ENCODE measurements around the gene U2SURP. TPM values are rescaled to one million over a fixed set of nuclear protein-coding genes. Genes with fewer than 3 reads are reported as not detected.

The U2SURP gene
- total RNA-seq, 1 donor from 2014 or later: 189 TPM

- intact Hi-C loops (cut with micrococcal nuclease): no loop called here
These were observed 78.8 kb downstream of the U2SURP start for GRCh38 chr3:143080196-143080595.

GRCh38 chr3:143081365-143081764 lies 80.0 kb downstream of the U2SURP start:
- H3K36me3 Mint-ChIP-seq (ENCODE audit: low read depth): peaks cover 4% of the 10 kb centered on the region
- peaks cover 10% of the 10 kb centered on the region for H3K4me1 Mint-ChIP-seq
- H3K27me3 Mint-ChIP-seq: no peaks in the 10 kb centered on the region
- H3K27ac Mint-ChIP-seq: no peak overlapping the region
- no peaks in the 10 kb centered on the region for H3K9me3 Mint-ChIP-seq
- intact Hi-C loops (cut with micrococcal nuclease): no loop called here
- H3K4me3 Mint-ChIP-seq: no peak overlapping the region
- no peak for DNase-seq

More at GRCh38 chr3:143080196-143080595, 78.8 kb downstream of the U2SURP start:
- Mint-ChIP-seq H3K4me3 (no peak overlapping the region), H3K27ac (no peak overlapping the region), H3K4me1 (peaks cover 10% of the 10 kb centered on the region), H3K36me3 (ENCODE audit: low read depth) (peaks cover 4% of the 10 kb centered on the region), H3K9me3 (no peaks in the 10 kb centered on the region), H3K27me3 (no peaks in the 10 kb centered on the region)
- no peak for DNase-seq

GRCh38 chr3:143081844-143082778 lies 80.7 kb downstream of the U2SURP start:
- intact Hi-C loops (cut with micrococcal nuclease): no loop called here
- peak overlapping the region; percentile 30 for H3K4me3 Mint-ChIP-seq
- H3K36me3 Mint-ChIP-seq (ENCODE audit: low read depth): peaks cover 4% of the 10 kb centered on the region
- peaks cover 10% of the 10 kb centered on the region for H3K4me1 Mint-ChIP-seq
- H3K9me3 Mint-ChIP-seq: no peaks in the 10 kb centered on the region
- no peaks in the 10 kb centered on the region for H3K27me3 Mint-ChIP-seq
- H3K27ac Mint-ChIP-seq: peak overlapping the region; percentile 2
- DNase-seq: no peak

GRCh38 chr3:143083781-143084180 lies 82.4 kb downstream of the U2SURP start:
- intact Hi-C loops (cut with micrococcal nuclease): no loop called here
- H3K4me1 Mint-ChIP-seq: peaks cover 10% of the 10 kb centered on the region
- DNase-seq: no peak
- no peak overlapping the region for H3K27ac Mint-ChIP-seq
- peaks cover 4% of the 10 kb centered on the region for H3K36me3 Mint-ChIP-seq (ENCODE audit: low read depth)
- H3K27me3 Mint-ChIP-seq: no peaks in the 10 kb centered on the region
- no peaks in the 10 kb centered on the region for H3K9me3 Mint-ChIP-seq
- no peak overlapping the region for H3K4me3 Mint-ChIP-seq

GRCh38 chr3:143084856-143085731 lies 83.7 kb downstream of the U2SURP start:
- Mint-ChIP-seq H3K36me3 (ENCODE audit: low read depth) (peaks cover 4% of the 10 kb centered on the region), H3K4me3 (no peak overlapping the region), H3K4me1 (peaks cover 10% of the 10 kb centered on the region), H3K9me3 (no peaks in the 10 kb centered on the region), H3K27ac (no peak overlapping the region), H3K27me3 (no peaks in the 10 kb centered on the region)
- DNase-seq: no peak
- intact Hi-C loops (cut with micrococcal nuclease): no loop called here

- Mint-ChIP-seq H3K4me1 (peaks cover 1% of the 10 kb centered on the region), H3K9me3 (no peaks in the 10 kb centered on the region), H3K27me3 (peaks cover 2% of the 10 kb centered on the region), H3K27ac (no peak overlapping the region), H3K4me3 (no peak overlapping the region), H3K36me3 (ENCODE audit: low read depth) (peaks cover 4% of the 10 kb centered on the region)
- DNase-seq: no peak
- intact Hi-C loops (cut with micrococcal nuclease): no loop called here
These were observed 87.5 kb downstream of the U2SURP start for GRCh38 chr3:143088835-143089234.

- no peak for DNase-seq
- Mint-ChIP-seq H3K4me1 (no peaks in the 10 kb centered on the region), H3K9me3 (no peaks in the 10 kb centered on the region), H3K36me3 (ENCODE audit: low read depth) (peaks cover under 1% of the 10 kb centered on the region), H3K4me3 (no peak overlapping the region), H3K27me3 (peaks cover 2% of the 10 kb centered on the region), H3K27ac (no peak overlapping the region)
- intact Hi-C loops (cut with micrococcal nuclease): no loop called here
These were observed 88.6 kb downstream of the U2SURP start for GRCh38 chr3:143089965-143090364.

GRCh38 chr3:143090486-143090885 lies 89.1 kb downstream of the U2SURP start:
- H3K36me3 Mint-ChIP-seq (ENCODE audit: low read depth): no peaks in the 10 kb centered on the region
- no peak overlapping the region for H3K4me3 Mint-ChIP-seq
- no peak overlapping the region for H3K27ac Mint-ChIP-seq
- H3K9me3 Mint-ChIP-seq: no peaks in the 10 kb centered on the region
- DNase-seq: no peak
- intact Hi-C loops (cut with micrococcal nuclease): no loop called here
- peaks cover 2% of the 10 kb centered on the region for H3K27me3 Mint-ChIP-seq
- H3K4me1 Mint-ChIP-seq: no peaks in the 10 kb centered on the region

- no peak overlapping the region for H3K4me3 Mint-ChIP-seq
- H3K4me1 Mint-ChIP-seq: no peaks in the 10 kb centered on the region
- no peak for DNase-seq
- H3K27ac Mint-ChIP-seq: no peak overlapping the region
- H3K36me3 Mint-ChIP-seq (ENCODE audit: low read depth): no peaks in the 10 kb centered on the region
- peaks cover 3% of the 10 kb centered on the region for H3K9me3 Mint-ChIP-seq
- intact Hi-C loops (cut with micrococcal nuclease): no loop called here
- peaks cover 2% of the 10 kb centered on the region for H3K27me3 Mint-ChIP-seq
These were observed 89.8 kb downstream of the U2SURP start for GRCh38 chr3:143090976-143091837.

- H3K4me3 Mint-ChIP-seq: no peak overlapping the region
- peaks cover 6% of the 10 kb centered on the region for H3K9me3 Mint-ChIP-seq
- DNase-seq: no peak
- H3K27ac Mint-ChIP-seq: no peak overlapping the region
- intact Hi-C loops (cut with micrococcal nuclease): no loop called here
- peaks cover 3% of the 10 kb centered on the region for H3K27me3 Mint-ChIP-seq
- H3K4me1 Mint-ChIP-seq: no peaks in the 10 kb centered on the region
- H3K36me3 Mint-ChIP-seq (ENCODE audit: low read depth): no peaks in the 10 kb centered on the region
These were observed 90.8 kb downstream of the U2SURP start for GRCh38 chr3:143092191-143092590.

- intact Hi-C loops (cut with micrococcal nuclease): no loop called here
- peaks cover 6% of the 10 kb centered on the region for H3K9me3 Mint-ChIP-seq
- H3K36me3 Mint-ChIP-seq (ENCODE audit: low read depth): no peaks in the 10 kb centered on the region
- H3K27ac Mint-ChIP-seq: no peak overlapping the region
- no peak overlapping the region for H3K4me3 Mint-ChIP-seq
- H3K27me3 Mint-ChIP-seq: peaks cover 3% of the 10 kb centered on the region
- DNase-seq: no peak
- H3K4me1 Mint-ChIP-seq: no peaks in the 10 kb centered on the region
These were observed 94.4 kb downstream of the U2SURP start for GRCh38 chr3:143095813-143096212.

- intact Hi-C loops (cut with micrococcal nuclease): no loop called here
- no peak for DNase-seq
These were observed 96.8 kb downstream of the U2SURP start for GRCh38 chr3:143098032-143098764.

GRCh38 chr3:143099210-143099609 lies 97.8 kb downstream of the U2SURP start:
- peaks cover 8% of the 10 kb centered on the region for H3K27me3 Mint-ChIP-seq
- no peaks in the 10 kb centered on the region for H3K4me1 Mint-ChIP-seq
- no peak overlapping the region for H3K4me3 Mint-ChIP-seq
- no peak overlapping the region for H3K27ac Mint-ChIP-seq
- peaks cover 6% of the 10 kb centered on the region for H3K9me3 Mint-ChIP-seq
- no peak for DNase-seq
- intact Hi-C loops (cut with micrococcal nuclease): no loop called here
- no peaks in the 10 kb centered on the region for H3K36me3 Mint-ChIP-seq (ENCODE audit: low read depth)

More at GRCh38 chr3:143098032-143098764, 96.8 kb downstream of the U2SURP start:
- Mint-ChIP-seq H3K4me1 (no peaks in the 10 kb centered on the region), H3K27ac (no peak overlapping the region), H3K4me3 (no peak overlapping the region), H3K27me3 (peaks cover 8% of the 10 kb centered on the region), H3K36me3 (ENCODE audit: low read depth) (no peaks in the 10 kb centered on the region), H3K9me3 (peaks cover 6% of the 10 kb centered on the region)
